Measurements from ENCODE around the gene RNASEH2C.
"Not testable (repeated sequence)": the region's sequence is repeated elsewhere in the genome, so short reads cannot be mapped to it uniquely, and the experiment has no call there.

Gene RNASEH2C

DNA sequence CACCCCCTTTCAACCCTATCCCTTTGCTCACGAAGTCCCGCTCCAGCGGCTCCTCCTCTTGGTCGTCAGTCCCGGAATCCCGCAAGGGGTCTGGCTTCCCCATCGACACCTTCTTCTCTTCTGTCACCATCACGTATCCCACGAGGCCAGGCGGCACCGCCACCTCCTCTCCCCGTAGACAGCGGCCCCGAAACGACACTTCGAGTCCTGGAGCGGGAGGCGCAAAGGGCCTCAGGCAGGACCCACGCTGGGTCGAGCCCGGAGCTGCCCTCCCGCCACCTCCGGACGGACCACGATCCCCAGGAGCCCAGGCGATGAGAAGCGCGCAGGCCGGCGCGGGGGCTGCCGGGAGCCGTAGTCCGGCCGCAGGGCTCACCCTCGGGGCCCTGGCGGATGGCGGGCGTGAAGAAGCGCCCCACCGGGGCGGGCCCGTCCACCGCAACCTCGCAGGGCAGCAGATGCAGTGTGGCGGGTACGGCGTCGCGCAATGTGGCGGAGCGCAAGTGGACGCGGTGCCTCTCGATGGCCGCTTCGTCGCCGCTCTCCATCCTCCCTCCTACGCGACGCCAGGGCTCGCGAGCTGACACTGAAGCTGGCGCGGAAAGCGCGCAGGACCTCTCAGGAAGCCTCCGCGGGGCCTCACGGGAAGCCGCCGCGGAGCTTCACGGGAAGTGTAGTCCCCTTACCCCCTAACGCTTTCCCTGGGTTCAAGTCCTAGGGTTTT is at the start of gene RNASEH2C:
RNASEH2C (minus strand) TSS at position 588 of the 724 bp plus-strand sequence; CDS start at position 548, 40 bp downstream.
- peak; percentile 63 for DNase-seq (ENCODE audit: low read depth)

DNA sequence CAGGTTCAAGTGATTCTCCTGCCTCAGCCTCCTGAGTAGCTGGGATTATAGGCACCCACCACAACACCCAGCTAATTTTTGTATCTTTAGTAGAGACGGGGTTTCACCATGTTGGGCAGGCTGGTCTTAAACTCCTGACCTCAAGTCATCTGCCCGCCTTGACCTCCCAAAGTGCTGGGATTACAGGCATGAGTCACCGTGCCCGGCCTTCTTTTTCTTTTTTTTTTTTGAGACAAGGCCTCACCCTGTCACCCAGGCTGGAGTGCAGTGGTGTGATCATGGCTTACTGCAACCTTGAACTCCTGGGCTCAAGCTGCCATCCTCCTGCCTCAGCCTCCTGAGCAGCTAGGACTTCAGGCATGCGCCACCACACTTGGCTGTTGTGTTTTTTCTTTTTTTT is 47.2 kb upstream of the RNASEH2C start:
- not testable (repeated sequence) for DNase-seq (ENCODE audit: low read depth)

DNA sequence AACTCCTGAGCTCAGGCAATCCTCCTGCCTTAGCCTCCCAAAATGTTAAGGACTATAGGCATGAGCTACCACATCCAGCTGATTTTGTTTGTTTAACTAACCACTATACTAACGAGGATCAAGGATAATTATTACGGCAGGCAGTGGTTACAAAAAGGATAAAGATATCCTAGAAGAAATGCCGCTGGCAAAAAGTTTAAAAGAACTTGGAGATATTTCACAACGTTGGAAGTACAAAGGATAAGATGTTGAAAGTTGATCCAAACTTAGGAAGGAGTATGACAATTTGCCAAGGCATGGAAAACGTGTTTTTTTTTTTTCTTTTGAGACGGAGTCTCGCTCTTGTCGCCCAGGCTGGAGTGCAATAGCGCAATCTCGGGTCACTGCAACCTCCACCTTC is 46.8 kb upstream of the RNASEH2C start:
- DNase-seq (ENCODE audit: low read depth), result no peak

DNA sequence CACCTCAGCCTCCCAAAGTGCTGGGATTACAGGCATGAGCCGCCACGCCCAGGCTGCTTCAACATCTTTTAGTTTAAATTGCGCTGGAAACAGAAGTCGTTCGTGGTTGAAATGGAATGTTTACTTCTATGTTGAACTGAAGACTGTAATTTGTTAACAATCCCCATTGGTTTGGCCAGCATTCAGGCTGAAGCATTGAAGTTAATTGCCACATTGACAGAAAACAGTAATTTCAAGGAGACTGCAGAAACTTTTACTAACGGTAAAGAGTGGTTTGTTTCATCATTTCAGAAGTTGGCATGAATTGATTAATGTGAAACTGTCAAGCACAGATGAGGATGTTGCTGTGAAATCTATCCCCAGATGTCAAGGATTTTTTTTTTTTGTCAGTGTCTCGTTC is 45.9 kb upstream of the RNASEH2C start:
- DNase-seq (ENCODE audit: low read depth), result no peak

DNA sequence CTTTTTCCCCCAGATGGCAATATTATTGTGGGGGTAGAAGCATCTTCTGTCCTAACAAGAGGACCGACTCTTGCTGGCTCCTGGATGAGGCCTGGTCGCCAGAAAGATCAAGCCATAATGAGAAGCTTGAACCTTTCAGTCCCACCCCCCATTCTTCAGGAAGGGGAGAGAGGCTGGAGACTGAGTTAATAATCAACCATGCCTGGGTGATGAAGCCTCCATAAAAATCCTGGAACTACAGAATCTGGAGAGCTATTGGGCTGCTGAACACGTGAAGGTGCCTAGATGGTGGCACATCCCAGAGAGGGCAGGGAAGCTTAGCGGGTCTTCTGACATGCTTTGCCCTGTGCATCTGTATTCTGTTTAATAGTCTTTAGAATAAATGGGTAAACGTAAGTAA is 43.8 kb upstream of the RNASEH2C start:
- DNase-seq (ENCODE audit: low read depth), result no peak

DNA sequence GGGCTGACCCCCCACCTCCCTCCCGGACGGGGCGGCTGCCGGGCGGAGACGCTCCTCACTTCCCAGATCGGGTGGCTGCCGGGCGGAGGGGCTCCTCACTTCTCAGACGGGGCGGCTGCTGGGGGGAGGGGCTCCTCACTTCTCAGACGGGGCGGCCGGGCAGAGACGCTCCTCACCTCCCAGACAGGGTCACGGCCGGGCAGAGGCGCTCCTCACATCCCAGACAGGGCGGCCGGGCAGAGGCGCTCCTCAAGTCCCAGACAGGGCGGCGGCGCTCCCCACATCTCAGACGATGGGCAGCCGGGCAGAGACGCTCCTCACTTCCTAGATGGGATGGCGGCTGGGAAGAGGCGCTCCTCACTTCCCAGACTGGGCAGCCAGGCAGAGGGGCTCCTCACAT is 42.2 kb upstream of the RNASEH2C start:
- DNase-seq (ENCODE audit: low read depth), result not testable (repeated sequence)

DNA sequence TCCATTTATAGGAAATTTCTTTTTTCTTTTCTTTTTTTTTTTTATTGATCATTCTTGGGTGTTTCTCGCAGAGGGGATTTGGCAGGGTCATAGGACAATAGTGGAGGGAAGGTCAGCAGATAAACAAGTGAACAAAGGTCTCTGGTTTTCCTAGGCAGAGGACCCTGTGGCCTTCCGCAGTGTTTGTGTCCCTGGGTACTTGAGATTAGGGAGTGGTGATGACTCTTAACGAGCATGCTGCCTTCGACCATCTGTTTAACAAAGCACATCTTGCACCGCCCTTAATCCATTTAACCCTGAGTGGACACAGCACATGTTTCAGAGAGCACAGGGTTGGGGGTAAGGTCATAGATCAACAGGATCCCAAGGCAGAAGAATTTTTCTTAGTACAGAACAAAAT is 41.6 kb upstream of the RNASEH2C start:
- DNase-seq (ENCODE audit: low read depth), result not testable (repeated sequence)

DNA sequence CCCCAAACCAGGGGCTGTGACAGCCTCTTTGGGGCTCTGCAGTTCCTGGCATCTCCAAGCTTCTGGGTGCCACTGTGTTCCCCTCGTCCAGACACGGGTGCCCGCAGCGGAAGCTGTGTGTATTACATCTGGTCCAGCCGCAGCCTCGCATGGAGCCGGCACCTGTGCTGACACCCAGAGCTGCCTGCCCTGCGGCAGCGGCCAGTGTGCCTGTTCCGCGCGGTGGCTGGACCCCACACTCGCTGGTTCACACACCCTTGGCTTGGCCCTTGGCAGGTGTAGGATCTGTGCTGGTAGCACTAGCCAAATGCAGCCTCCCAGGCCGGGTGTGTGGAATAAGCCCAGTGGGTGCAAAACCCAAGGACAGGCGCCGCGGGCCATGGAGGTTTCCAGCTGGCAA is 24.5 kb upstream of the RNASEH2C start:
- DNase-seq (ENCODE audit: low read depth), result no peak

DNA sequence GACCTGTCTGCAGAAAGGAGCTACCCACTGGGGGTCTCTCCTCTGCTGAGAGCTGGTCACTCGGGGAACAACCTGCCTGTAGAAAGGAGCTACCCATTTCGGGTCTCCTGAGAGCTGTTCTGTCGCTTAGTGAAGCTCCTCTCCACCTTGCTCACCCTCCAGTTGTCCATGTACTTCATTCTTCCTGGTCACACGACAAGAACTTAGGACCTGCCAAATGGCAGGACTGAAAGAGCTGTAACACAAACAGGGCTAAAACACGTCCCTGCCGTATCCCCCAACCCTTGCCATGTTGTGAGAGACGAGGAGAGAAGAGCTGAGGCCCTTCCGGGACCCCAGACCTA is 24.1 kb upstream of the RNASEH2C start:
- DNase-seq (ENCODE audit: low read depth), result no peak

DNA sequence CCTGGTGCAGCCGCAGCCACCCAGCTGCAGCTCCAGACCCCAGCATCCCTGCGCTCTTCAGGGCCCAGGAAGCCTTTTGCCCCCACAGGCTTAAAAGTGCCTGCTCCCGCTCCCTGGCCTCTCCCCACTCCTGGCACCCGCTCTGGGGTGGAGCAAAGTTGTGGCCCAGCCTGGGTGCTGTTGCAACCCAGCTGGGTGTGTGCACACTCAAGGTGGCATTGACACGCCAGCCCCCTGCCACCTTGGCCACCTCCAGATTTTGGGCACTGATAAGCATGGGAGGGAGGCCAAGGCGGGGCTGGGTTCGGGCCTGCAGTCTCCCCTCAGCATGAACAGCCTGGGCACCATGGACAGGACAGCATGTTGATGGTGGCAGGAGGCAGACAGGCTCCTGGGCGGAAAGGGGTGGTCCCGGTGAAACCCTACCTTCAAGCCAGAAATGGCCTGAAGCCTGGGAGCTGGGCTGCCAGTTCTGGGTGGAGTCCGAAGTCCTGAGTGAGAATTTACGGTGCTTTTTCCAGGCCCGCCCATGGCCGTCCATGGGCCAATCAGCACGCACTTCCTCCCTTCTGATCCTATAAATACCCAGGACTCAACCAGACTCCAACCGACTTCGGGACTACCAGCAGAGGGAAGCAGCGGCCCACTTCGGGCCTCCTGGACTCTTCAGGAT is 23.6 kb upstream of the RNASEH2C start:
- DNase-seq (ENCODE audit: low read depth), result no peak

DNA sequence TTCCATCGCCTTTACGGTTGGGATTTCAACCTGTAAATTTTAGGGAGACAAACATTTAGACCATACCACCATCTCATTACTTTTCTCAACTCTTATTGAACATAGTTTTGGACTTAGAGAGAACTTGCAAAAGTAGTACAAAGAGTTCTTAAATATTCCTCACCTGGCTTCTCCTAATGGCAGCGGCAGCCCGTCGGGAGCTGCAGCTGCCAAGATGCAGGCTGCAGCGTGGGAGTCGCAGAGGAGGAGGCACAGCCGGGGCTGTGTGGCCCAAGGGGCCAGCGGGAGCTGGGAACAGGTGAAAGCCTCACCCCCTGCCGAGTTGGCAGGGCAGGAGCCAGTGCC is 23.1 kb upstream of the RNASEH2C start:
- DNase-seq (ENCODE audit: low read depth), result no peak

DNA sequence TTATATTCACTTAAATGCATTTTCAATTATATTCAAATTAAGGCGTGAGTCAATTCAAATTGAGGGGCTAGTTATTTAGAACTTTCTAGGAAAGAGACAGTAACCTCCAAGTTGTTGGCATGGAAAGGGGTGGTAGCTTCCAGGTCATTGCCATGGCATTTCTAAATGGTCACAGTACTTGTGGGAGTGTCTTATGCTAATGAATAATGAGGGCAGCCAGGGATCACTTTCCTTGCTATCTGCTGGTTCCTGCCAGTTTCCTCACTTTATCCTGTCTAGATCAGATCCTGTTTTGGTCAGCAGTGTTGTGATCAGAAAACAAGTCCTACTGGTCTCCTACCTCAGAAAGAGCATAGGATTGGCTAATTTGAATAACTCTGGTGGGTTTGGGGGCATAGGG is 21.8 kb upstream of the RNASEH2C start:
- no peak for DNase-seq (ENCODE audit: low read depth)

DNA sequence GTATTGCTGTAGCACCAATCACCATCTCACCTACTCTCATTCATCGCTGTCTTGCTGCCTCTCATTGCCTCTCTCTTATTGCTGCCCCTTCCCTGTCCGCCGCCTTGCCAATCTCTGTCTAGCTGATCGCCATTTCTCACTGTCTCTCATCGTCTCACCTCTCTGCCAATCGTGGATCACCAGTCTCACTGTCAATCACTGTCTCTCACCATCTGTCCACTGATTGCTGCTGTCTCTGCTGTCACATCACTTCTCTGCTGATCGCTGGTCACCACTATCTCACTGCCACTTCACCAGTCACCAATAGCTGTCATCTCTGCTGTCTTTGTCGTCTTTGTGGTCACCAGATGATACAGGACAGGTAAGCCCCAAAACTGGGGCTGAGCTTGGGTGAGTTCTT is 20.6 kb upstream of the RNASEH2C start:
- no peak for DNase-seq (ENCODE audit: low read depth)

DNA sequence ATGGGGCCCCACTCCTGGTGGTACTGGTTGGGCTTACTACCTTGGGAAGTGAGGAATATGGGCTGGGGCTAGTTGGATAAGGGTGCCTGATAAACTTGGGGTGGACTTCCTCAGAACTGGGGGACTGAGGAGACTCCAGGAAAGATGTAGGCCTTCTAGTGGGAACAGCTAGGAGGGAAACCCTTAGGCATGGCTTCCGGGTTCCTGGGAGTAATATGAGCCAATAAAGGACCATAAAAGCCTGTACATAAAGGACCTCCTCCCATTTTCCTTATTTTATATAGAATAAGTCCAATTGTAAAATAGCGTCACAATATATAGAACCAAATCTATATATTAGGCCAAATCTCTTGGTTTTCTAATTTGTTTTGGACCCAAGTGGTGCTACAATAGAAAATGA is 18.4 kb upstream of the RNASEH2C start:
- DNase-seq (ENCODE audit: low read depth), result no peak

DNA sequence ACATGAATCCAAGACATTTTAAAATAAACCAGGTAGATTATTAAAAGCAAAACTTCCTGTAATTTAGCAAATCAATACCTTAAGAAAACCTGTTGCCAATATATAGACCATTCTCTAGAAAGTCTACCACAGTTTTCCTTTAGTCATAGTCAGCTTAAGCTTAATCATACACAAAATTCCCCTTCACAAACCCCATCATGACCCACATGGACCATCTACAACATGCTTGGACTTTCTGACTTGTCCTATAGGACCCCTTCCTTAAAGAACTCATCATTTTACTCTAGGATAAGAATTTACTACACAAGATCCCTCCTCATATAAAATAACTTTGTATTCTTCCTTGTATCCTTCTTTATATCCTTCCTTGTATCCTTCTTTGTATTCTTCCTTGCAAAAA is 16.2 kb upstream of the RNASEH2C start:
- DNase-seq (ENCODE audit: low read depth), result no peak

DNA sequence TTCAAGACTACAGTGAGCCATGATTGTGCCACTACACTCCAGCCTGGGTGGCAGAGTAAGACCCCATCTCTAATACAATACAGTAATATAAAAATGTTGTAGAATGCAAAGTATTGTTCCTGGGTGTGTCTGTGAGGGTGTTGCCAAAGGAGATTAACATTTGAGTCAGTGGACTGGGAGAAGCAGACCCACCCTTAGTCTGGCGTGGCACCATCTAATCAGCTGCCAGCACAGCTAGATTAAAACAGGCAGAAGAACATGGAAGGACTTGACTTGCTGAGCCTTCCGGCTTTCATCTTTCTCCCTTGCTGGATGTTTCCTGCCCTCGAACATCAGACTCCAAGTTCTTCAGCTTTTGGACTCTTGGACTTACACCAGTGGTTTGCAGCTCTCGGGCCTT is 14.5 kb upstream of the RNASEH2C start:
- DNase-seq (ENCODE audit: low read depth), result not testable (repeated sequence)

DNA sequence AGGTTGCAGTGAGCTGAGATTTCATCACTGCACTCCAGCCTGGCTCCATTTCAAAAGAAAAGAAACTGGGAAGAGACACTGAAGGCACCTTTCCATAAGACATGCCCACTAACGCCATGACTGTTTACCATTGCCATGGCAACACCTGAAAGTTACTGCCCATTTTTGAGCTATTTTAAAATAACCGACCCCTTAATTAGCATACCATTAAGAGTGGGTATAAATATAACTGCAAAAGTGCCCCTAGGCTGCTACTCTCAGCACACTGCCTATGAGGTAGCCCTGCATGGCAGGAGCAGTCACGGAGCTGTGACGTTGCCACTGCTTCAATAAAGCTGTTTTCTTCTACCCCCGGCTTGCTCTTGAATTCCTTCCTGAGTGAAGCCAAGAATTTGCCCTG is 9.9 kb upstream of the RNASEH2C start:
- DNase-seq (ENCODE audit: low read depth), result no peak

DNA sequence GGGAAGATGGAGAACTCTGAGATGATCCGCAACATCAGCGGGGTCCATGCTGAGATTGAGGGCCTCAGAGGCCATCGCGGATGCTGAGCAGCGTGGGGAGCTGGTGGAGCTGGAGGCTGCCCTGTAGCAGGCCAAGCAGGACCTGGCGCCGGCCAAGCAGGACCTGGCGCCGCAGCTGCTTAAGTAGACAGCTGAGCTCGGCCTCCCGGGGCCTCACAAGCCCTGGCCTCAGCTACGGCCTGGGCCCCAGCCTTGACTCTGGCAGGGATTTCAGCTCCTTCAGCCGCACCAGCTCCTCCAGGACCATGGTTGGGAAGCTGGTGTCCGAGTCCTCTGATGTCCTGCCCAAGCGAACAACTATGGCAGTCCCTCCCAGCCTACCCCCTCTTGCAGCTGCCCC is 7.3 kb upstream of the RNASEH2C start:
- no peak for DNase-seq (ENCODE audit: low read depth)

DNA sequence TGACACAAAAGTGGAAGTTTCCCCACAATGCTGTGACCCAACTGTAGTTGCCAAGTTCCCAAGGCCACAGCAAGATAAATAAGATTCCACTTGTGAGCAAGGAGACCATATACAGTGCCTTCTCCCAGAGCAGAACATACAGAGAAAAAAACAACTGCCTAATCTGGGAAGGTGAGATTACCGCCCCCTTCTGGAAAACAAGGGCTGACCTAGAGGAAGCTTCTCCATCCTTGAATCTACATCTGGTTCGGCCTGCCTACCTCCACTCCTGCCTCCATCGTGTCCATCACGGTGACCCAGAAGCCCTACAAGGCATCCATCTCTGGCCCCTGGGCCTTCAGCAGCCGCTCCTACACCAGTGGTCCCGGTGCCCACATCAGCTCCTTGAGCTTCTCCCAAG is 6.1 kb upstream of the RNASEH2C start:
- DNase-seq (ENCODE audit: low read depth), result no peak

DNA sequence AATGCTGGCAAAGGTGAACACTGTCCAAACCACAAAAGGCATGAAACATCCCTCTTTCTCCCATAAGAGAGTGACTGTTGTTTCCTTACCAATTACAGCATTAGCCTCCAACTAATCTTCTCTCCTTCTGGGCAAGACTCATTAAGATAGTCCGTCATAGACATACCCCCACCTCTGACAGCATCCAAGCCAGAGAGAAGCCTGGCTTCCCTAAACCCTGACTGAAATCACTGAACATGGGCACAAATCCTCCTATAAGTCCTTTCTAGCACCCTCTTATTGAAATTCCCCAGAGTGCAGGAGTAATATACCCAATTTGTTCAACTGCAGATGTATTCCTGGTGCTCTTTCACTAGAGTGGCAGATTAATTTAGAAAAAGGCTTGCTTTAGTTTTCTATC is 1.7 kb upstream of the RNASEH2C start:
- DNase-seq (ENCODE audit: low read depth), result no peak

DNA sequence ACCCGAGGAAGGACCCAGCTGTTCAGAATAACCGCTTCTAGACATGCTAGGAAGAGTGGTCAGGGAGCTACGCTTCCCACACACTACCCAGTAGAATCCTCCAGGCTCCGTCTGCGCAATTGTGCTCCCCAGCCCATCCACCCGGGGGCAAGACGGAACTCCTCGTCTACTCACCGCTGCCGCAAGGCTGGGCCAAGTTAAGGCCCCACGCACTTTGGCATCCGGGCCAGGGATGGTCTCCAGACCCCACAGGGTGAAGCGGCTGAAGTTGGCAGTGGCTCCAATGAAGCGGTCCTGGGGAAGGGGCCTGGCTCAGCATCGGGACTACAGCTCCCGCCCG is 757 bp downstream of the RNASEH2C start:
- DNase-seq (ENCODE audit: low read depth), result no peak

DNA sequence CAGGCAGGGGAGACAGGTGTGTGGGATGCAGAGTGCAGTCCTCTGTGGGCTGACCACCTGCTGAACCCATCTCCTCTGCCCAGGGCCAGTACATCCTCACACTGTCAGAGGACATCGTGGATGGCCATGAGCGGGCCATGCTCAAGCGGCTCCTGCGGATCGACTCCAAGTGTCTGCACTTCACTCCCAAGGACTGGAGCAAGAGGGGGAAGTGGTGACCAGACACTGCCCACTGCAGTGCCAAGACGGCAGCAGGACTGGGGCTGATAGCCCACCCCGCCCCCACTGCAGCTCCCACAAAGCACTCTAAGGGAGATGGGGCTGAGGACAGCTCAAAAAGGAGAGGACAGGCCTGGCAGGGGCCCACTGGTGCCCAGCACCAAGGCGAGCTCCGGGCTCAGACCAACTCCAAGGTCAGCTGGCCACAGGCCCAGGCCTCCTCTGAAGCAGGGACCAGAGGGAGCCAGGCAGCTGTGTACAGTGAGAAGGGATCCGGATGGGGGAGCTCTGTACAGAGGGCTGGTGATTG is 1.6 kb downstream of the RNASEH2C start:
- DNase-seq (ENCODE audit: low read depth), result no peak

DNA sequence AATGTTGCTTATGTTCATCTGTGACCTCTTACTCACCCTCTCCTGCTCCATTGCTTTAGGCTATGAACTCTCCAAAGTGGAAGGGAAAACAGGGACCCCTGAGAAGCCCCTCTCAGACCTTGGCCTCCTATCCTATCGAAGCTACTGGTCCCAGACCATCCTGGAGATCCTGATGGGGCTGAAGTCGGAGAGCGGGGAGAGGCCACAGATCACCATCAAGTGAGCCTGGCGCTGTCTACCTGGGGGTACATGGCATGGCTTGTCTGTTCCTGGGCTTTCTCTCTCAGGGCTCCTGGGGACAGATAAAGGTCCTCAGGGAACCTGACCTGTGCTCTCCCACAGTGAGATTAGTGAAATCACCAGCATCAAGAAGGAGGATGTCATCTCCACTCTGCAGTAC is 2.1 kb downstream of the RNASEH2C start:
- no peak for DNase-seq (ENCODE audit: low read depth)

DNA sequence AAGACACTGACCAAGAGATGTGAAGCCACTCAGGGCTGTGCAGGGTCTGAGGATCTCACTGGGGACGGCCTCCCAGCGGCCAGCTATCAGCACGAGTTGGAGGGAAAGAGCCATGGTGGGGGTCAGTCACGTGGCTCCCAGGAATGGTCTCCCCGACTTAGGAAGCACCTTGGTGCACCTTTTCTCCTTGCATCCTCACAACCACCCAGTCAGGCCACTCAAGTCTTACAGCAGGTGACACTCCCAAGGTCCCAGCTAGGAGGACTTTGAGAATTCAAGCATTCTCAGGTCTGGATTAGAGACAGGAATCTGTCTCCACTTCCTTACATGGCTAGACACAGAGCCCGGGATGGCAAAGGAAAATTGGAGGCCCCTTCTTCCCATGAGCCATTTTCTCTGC is 2.7 kb downstream of the RNASEH2C start:
- DNase-seq (ENCODE audit: low read depth), result no peak
